GM12878 (cell line): Measurements from ENCODE around the gene IFT122. TPM values are rescaled to one million over a fixed set of nuclear protein-coding genes. Genes with fewer than 3 reads are reported as not detected.

Experiments used
- ATAC-seq: fragments of 200-7000 bp; cut with Tn5 transposase; 3 replicates; pipeline ENCODE4 v1.9.1; 2020; ENCODE audit warnings: mild to moderate bottlenecking, moderate library complexity
- BruUV-seq: library from RNA; stranded (reverse); fragments of 400-500 nt; replicated peaks from 2 replicates; lab custom pipeline; 2021; lab: Mats Ljungman, UMichigan
- CTCF ChIA-PET: fragments of 300-600 bp; sonication (Branson Sonifier 250); formaldehyde crosslinking; extraction: SDS; loops from one replicate; lab custom pipeline; 2021; ENCODE audit warnings: inconsistent platforms; lab: Yijun Ruan, JAX
- POLR2A ChIA-PET: fragments of 350-600 bp; formaldehyde crosslinking; extraction: SDS; loops from one replicate; lab custom pipeline; 2021; ENCODE audit warnings: inconsistent platforms; lab: Charles Lee
- RAD21 ChIA-PET: fragments of 300-600 bp; sonication (Branson Sonifier 250); formaldehyde crosslinking; loops from one replicate; lab custom pipeline; 2023; ENCODE audit warnings: antibody characterized with exemption; ENCODE audit not compliant: unreplicated experiment; lab: Charles Lee
- SMC1A ChIA-PET: fragments of 300-600 bp; sonication (Branson Sonifier 250); formaldehyde crosslinking; loops from one replicate; lab custom pipeline; 2023; ENCODE audit not compliant: unreplicated experiment, uncharacterized antibody; lab: Charles Lee
- DNase-seq: peaks from one replicate; pipeline ENCODE4 v3.0.0-alpha.2; 2011; ENCODE audit warnings: low read depth, low spot score
- FAIRE-seq: peaks from 3 replicates; lab custom pipeline; 2011; peaks lifted over from hg19 to GRCh38; lab: Jason Lieb, UNC
- H2AFZ ChIP-seq: 2 replicates; pipeline ENCODE4 v1.6.0; 2011; ENCODE audit warnings: low read depth, low read length, control low read depth; ENCODE audit not compliant: control insufficient read depth
- H3K27ac ChIP-seq: 2 replicates; pipeline ENCODE4 v1.5.1; 2011; ENCODE audit warnings: control low read depth; ENCODE audit not compliant: control insufficient read depth, insufficient read depth
- H3K27me3 ChIP-seq, 2 experiments: replicated peaks in 1 of 2; 2 replicates each; pipeline versions ENCODE4 v1.6.0 to v1.6.1; 2011; ENCODE audit warnings: low read length in 1 of 2; ENCODE audit not compliant: control insufficient read depth in 2 of 2, insufficient read depth in 2 of 2
- H3K36me3 ChIP-seq, 2 experiments: 2 replicates each; pipeline ENCODE4 v1.5.1; 2011; ENCODE audit warnings: low read length in 1 of 2; ENCODE audit not compliant: control insufficient read depth in 2 of 2, insufficient read depth in 2 of 2
- H3K4me1 ChIP-seq: 2 replicates; pipeline ENCODE4 v1.6.1; 2011; ENCODE audit warnings: mild to moderate bottlenecking, low read length, moderate library complexity, mixed read lengths; ENCODE audit not compliant: control insufficient read depth, insufficient read depth
- H3K4me2 ChIP-seq: 2 replicates; pipeline ENCODE4 v1.6.0; 2011; ENCODE audit warnings: control low read depth; ENCODE audit not compliant: control insufficient read depth, insufficient read depth
- H3K4me3 ChIP-seq: fragments of 200-600 bp; sonication (generic); 2 replicates; pipeline ENCODE4 v1.5.1; 2016
- H3K79me2 ChIP-seq: 2 replicates; pipeline ENCODE4 v1.6.0; 2011; ENCODE audit warnings: low read length; ENCODE audit not compliant: control insufficient read depth, insufficient read depth
- H3K9ac ChIP-seq: 2 replicates; pipeline ENCODE4 v1.8.0; 2011; ENCODE audit warnings: low read length, control low read depth, mixed read lengths; ENCODE audit not compliant: control insufficient read depth, insufficient read depth
- H3K9me3 ChIP-seq: replicated peaks from 3 replicates; pipeline ENCODE4 v1.5.1; 2011; ENCODE audit warnings: mild to moderate bottlenecking, low read length; ENCODE audit not compliant: control insufficient read depth, insufficient read depth
- H4K20me1 ChIP-seq: 2 replicates; pipeline ENCODE4 v1.6.0; 2011; ENCODE audit not compliant: control insufficient read depth, insufficient read depth
- ASH2L ChIP-seq: fragments of 300-600, 200-600 bp; sonication (generic); IDR thresholded peaks from 2 replicates; pipeline ENCODE4 v1.6.1; 2017; ENCODE audit warnings: low read depth, mild to moderate bottlenecking, borderline replicate concordance
- BHLHE40 ChIP-seq, 2 experiments: fragments of 450-650 bp in 1 of 2; IDR thresholded peaks; 2 replicates each; pipeline ENCODE4 v1.6.1; 2011 to 2017; ENCODE audit warnings: low read depth in 2 of 2, borderline replicate concordance in 1 of 2, improper control_type of control experiment in 1 of 2, low read length in 1 of 2, mild to moderate bottlenecking in 1 of 2
- CEBPB ChIP-seq, 2 experiments: fragments of 150-350 bp in 1 of 2; IDR thresholded peaks; 2 replicates each; pipeline ENCODE4 v1.6.1; 2012 to 2014; ENCODE audit warnings: low read depth in 2 of 2, low read length in 2 of 2, borderline replicate concordance in 1 of 2, inconsistent platforms in 1 of 2
- DPF2 ChIP-seq: fragments of 450-650 bp; IDR thresholded peaks from 2 replicates; pipeline ENCODE4 v1.6.1; 2017; ENCODE audit warnings: mild to moderate bottlenecking
- GATAD2B ChIP-seq: fragments of 450-650 bp; conservative IDR thresholded peaks from 2 replicates; pipeline ENCODE4 v1.6.1; 2017; ENCODE audit warnings: low read depth, mild to moderate bottlenecking, moderate library complexity
- HSF1 ChIP-seq: fragments of 150-350 bp; IDR thresholded peaks from 2 replicates; pipeline ENCODE4 v1.6.1; 2014; ENCODE audit warnings: mild to moderate bottlenecking, low read depth, low read length
- IKZF2 ChIP-seq, 2 experiments: fragments of 450-650 bp; IDR thresholded peaks; 2 replicates each; pipeline ENCODE4 v1.6.1; 2017; ENCODE audit warnings: mild to moderate bottlenecking in 2 of 2, moderate library complexity in 2 of 2
- JUNB ChIP-seq: IDR thresholded peaks from 2 replicates; pipeline ENCODE4 v1.6.1; 2016; ENCODE audit warnings: antibody characterized with exemption, mild to moderate bottlenecking
- MTA2 ChIP-seq: fragments of 450-650 bp; IDR thresholded peaks from 2 replicates; pipeline ENCODE4 v1.6.1; 2016; ENCODE audit warnings: low read depth, mild to moderate bottlenecking, moderate library complexity
- SIN3A ChIP-seq: IDR thresholded peaks from 2 replicates; pipeline ENCODE4 v1.6.1; 2012; ENCODE audit warnings: low read depth, low read length, improper control_type of control experiment
- SP1 ChIP-seq: IDR thresholded peaks from one replicate; pipeline ENCODE4 v1.6.1; 2011; ENCODE audit warnings: low read depth, low read length
- SRF ChIP-seq, 2 experiments: IDR thresholded peaks; 2 replicates each; pipeline ENCODE4 v1.6.1; 2011; ENCODE audit warnings: low read depth in 2 of 2, low read length in 2 of 2, mild to moderate bottlenecking in 1 of 2, moderate library complexity in 1 of 2
- YY1 ChIP-seq: IDR thresholded peaks from 2 replicates; pipeline ENCODE4 v1.6.1; 2011; ENCODE audit warnings: low read depth, mild to moderate bottlenecking, low read length
- ZBED1 ChIP-seq: IDR thresholded peaks from 2 replicates; pipeline ENCODE4 v1.6.1; 2016; ENCODE audit warnings: borderline replicate concordance
- ZBTB33 ChIP-seq: fragments of 450-650 bp; IDR thresholded peaks from 2 replicates; pipeline ENCODE4 v1.6.1; 2017; ENCODE audit warnings: mild to moderate bottlenecking
- ZBTB40 ChIP-seq: fragments of 450-650 bp; IDR thresholded peaks from 2 replicates; pipeline ENCODE4 v1.6.1; 2016; ENCODE audit warnings: mild to moderate bottlenecking, moderate library complexity, borderline replicate concordance
- WGBS: methylation state at CpG from one replicate; pipeline ENCODE4 v1.1.6; 2016; ENCODE audit warnings: low lambda C conversion rate; ENCODE audit not compliant: insufficient replicate concordance, insufficient coverage; ENCODE audit errors: missing lambda C conversion rate; 5-methylcytosine and 5-hydroxymethylcytosine counted together
- in situ Hi-C: fragments of 300-500 bp; cut with MboI; formaldehyde crosslinking; loops from 9 replicates; pipeline ENCODE4 v1.14.3; 2018; ENCODE audit warnings: mixed read lengths
- intact Hi-C: fragments of 100-400 bp; cut with micrococcal nuclease; formaldehyde crosslinking; loops from one replicate; pipeline ENCODE4 v1.14.2; 2022; ENCODE audit not compliant: unreplicated experiment
- polyA plus RNA-seq, 11 experiments: library from polyadenylated mRNA; depleted of rRNA in 4 of 11; unstranded in 6 of 11; stranded (reverse) in 5 of 11; fragments of >200 nt; fragmentation: Nextera tagmentation in 4 of 11; fragmentation: Illumina TruSeq in 1 of 11; extraction: Ambion mirVana in 4 of 11; extraction: Trizol in 1 of 11; gene quantifications; 1 replicate in 1 of 11; 2 replicates in 10 of 11; pipeline versions ENCODE4 v1.2.1 to v1.2.3, GENCODE V29; 2011 to 2016; ENCODE audit warnings: inconsistent platforms in 2 of 11, missing spikeins in 2 of 11, low read depth in 1 of 11
- total RNA-seq, 4 experiments: library from RNA; depleted of rRNA in 3 of 4; stranded (reverse); fragments of >200 nt in 3 of 4; fragmentation: Illumina TruSeq in 1 of 4; extraction: Trizol in 1 of 4; gene quantifications; 2 replicates each; pipeline versions ENCODE4 v1.2.1 to v1.2.3, GENCODE V29; 2013 to 2021

The IFT122 gene
- total and polyA plus RNA-seq, 10 of the 15 experiments (the other 5 are each of a cell fraction or from before 2014, with no cell fraction given): 1.8 to 19.2 (median 8.4) TPM

GRCh38 chr3:129440618-129441190, 680 bp downstream of the IFT122 start:
- RAD21 ChIA-PET: interaction anchor here (0.9 to 3.8 kb wide), 9 partner anchors 13 to 57 kb away, joined by 3 to 22 read pairs (median 5); partner anchors contain the start of gene EFCAB12
- H3K4me2 ChIP-seq: peak overlapping the region; percentile 93
- no peak for DNase-seq
- H3K4me3 ChIP-seq: peak overlapping the region; percentile 76
- CTCF ChIA-PET: interaction anchor here (1.0 to 5.5 kb wide), 8 partner anchors 9 to 125 kb away, joined by 3 to 43 read pairs (median 7); a partner anchor contains a TSS
- peak overlapping the region; percentile 95 for H2AFZ ChIP-seq
- WGBS: 11% methylated on average over 9 of the region's 9 CpGs
- H3K27ac ChIP-seq: peak overlapping the region; percentile 91
- peak overlapping the region; percentile 90 for H3K9ac ChIP-seq
- H3K4me1 ChIP-seq: peaks cover 14% of the 10 kb centered on the region; the same call in 1 of the 2 replicates
- TSS peak; percentile 69 for BruUV-seq
- POLR2A ChIA-PET: interaction anchor here (0.6 to 6.0 kb wide), 17 partner anchors 10 to 320 kb away, joined by 3 to 40 read pairs (median 4); partner anchors contain the start of genes COPG1 and EFCAB12
- ATAC-seq: no peak
- peaks cover 44% of the 10 kb centered on the region for H3K79me2 ChIP-seq
- intact Hi-C loops: loop anchor here (2.0 kb wide), 1 partner anchor 42 kb away; no protein-coding TSS in a partner anchor
- in situ Hi-C loops: no loop called here
- H3K27me3 ChIP-seq: no peaks in the 10 kb centered on the region
- H3K9me3 ChIP-seq: no peaks in the 10 kb centered on the region
- FAIRE-seq: no peak
- SMC1A ChIA-PET: interaction anchor here (0.6 to 14.5 kb wide), 12 partner anchors 10 to 386 kb away, joined by 3 to 275 read pairs (median 4); partner anchors contain the start of gene EFCAB12
- H3K36me3 ChIP-seq: no peaks in the 10 kb centered on the region
- no peaks in the 10 kb centered on the region for H4K20me1 ChIP-seq
- TF ChIP-seq GATAD2B: 0 out of 2 replicates have a peak, but pooled peaks have one; percentile 18
- TF ChIP-seq JUNB: no peak
- TF ChIP-seq CEBPB (IDR thresholded peaks at IDR 0.05; ENCODE audit: borderline replicate concordance in 1 of 2, low read depth in 2 of 2, low read length in 2 of 2): no peak
- 0 out of 2 replicates have a peak, but pooled peaks have one; percentile 20 for TF ChIP-seq MTA2
- peak; percentile 64; the same call in 1 of the 2 replicates for TF ChIP-seq ZBTB40
- TF ChIP-seq SRF (IDR thresholded peaks at IDR 0.05; ENCODE audit: low read depth in 2 of 2, low read length in 2 of 2): no peak
- no peak for TF ChIP-seq YY1
- TF ChIP-seq ZBED1: 0 out of 2 replicates have a peak, but pooled peaks have one; percentile 11
- no peak for TF ChIP-seq ZBTB33
- TF ChIP-seq SP1: no peak
- TF ChIP-seq DPF2: 0 out of 2 replicates have a peak, but pooled peaks have one; percentile 2
- TF ChIP-seq IKZF2 (IDR thresholded peaks at IDR 0.05): 0 out of 4 replicates have a peak, but pooled peaks have one; percentile 0 to 30
- TF ChIP-seq SIN3A: 0 out of 2 replicates have a peak, but pooled peaks have one; percentile 4
- 0 out of 2 replicates have a peak, but pooled peaks have one; percentile 9 for TF ChIP-seq ASH2L
- no peak for TF ChIP-seq HSF1
- no peak for TF ChIP-seq BHLHE40 (IDR thresholded peaks at IDR 0.05; ENCODE audit: borderline replicate concordance in 1 of 2, low read depth in 2 of 2, low read length in 1 of 2)
